Activated CD4-positive, alpha-beta T cell treated with anti-CD3 and anti-CD28 coated beads, Interleukin-2, amount 50 U/mL, for 48 hours (primary cell): Measurements from ENCODE around the gene DMRT1.

Experiments
- DNase-seq, 2 experiments: peaks; one replicate each; pipeline ENCODE4 v3.0.0-alpha.2; 2020

The DMRT1 gene

GRCh38 chr9:1002678-1003077 is 161.2 kb downstream of the DMRT1 start:
- no peak for DNase-seq

- no peak for DNase-seq
Measured at GRCh38 chr9:1005043-1005667, 163.7 kb downstream of the DMRT1 start.

DNA sequence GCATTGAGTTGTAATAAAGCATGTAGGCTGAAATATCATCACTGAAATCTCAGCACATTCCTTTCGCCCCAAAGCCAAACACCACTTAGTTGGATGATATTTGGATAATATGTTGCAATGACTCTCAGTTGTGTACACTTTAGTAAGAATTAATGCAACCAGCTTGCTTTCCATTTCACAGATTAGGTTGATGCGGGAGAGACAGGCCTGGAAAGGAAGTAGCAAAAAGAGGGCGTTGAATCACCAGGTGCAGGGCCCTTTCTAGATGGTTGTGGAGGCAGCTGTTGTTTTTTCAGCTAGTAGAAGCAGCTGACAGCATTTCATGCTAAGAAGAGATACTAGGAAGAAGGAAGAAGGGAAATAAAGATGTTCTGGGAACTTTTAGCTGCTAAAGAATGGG is 165.8 kb downstream of the DMRT1 start:
- no peak for DNase-seq

GRCh38 chr9:1008216-1008615 is 166.7 kb downstream of the DMRT1 start:
- no peak for DNase-seq

DNA sequence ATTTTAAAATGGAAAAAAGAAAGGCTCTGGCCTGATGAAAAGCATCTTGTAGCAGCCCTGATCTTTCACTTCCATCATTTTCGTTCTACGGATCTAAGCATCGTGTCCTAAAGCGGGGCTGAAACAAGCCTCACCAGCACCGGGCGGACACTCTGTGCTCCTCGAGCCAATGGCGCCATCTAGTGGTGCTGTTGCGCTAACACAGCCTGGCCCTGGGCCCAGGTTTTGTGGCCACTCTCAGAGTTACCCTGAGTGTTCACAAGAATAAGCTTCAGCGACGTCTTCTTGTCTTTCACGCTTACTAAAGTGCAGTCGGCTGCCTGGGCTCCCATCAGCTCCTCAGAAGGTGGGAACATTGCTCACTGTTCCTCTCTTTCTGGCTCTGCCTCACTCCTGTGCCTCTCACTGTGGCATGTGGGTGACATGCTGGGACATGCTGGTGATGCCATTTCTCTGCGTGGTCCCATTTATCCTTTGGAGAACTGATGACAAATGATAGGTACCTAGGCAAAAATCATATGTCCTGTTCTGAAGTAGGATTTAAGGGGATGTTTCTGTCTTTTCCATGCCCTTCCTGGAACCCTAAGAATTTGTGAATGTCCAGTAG is 167.7 kb downstream of the DMRT1 start:
- peak; percentile 84 to 87 for DNase-seq

DNA sequence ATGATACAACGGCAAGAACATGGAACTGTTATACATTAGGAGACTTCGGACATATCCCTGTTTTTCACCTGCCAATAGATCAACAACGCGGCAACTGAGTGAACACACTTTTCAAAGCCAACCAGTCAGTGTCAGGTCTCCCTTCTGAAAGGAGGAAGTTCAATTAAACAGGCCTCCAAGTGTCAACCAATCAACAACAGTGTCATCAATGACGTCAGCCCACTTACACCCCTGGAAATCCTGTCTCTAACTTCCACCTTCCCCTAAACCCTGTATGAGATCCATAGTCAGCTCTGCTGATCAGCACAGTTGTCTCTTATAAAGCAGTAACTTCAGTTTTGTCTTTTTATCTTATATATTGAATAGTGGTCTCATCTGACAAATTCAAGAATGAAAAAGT is 171.5 kb downstream of the DMRT1 start:
- DNase-seq, result no peak

GRCh38 chr9:1014225-1014624 is 172.7 kb downstream of the DMRT1 start:
- no peak for DNase-seq

GRCh38 chr9:1014640-1015039 is 173.1 kb downstream of the DMRT1 start:
- no peak for DNase-seq

DNA sequence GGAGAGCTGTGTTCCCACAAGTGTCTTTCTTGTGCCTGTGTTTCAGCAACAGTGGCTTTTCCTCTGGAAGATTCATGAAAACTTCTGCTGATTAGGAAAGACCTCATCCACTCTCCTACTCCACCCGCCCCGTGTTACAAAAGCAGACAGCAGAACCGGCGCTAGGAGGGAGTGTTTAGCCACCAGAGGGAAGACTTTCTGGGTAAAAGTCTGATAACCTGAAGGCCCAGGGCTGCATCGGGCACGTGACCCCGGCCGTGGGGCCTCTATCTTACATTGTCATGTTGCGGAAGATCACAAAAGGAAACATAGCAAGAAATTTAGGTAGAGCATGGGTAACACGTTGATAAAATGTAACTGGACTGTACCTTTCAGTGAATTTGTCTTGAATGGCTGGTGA is 176.6 kb downstream of the DMRT1 start:
- peak in 1 of 2 experiments; percentile 19 for DNase-seq
